KMS-11 (cell line): ENCODE data around the gene HIVEP1.

Experiments used
- H2AFZ ChIP-seq: fragments of 200-600 bp; sonication (generic); 2 replicates; pipeline ENCODE4 v1.6.1; 2016; ENCODE audit warnings: antibody characterized with exemption, mixed run types, low read depth
- H3K27ac ChIP-seq: fragments of 200-600 bp; sonication (generic); 2 replicates; pipeline ENCODE4 v1.6.1; 2016; ENCODE audit warnings: mild to moderate bottlenecking, mixed run types
- H3K27me3 ChIP-seq: fragments of 200-600 bp; sonication (generic); 2 replicates; pipeline ENCODE4 v1.6.1; 2017; ENCODE audit warnings: mild to moderate bottlenecking, low read depth, mixed run types, moderate library complexity; ENCODE audit not compliant: insufficient read depth
- H3K36me3 ChIP-seq: fragments of 200-600 bp; sonication (generic); 2 replicates; pipeline ENCODE4 v1.6.1; 2017; ENCODE audit warnings: mild to moderate bottlenecking, mixed run types; ENCODE audit not compliant: insufficient read depth
- H3K4me1 ChIP-seq: fragments of 200-600 bp; sonication (generic); 2 replicates; pipeline ENCODE4 v1.6.1; 2016; ENCODE audit warnings: mild to moderate bottlenecking, low read depth, mixed run types; ENCODE audit not compliant: poor library complexity, severe bottlenecking
- H3K4me2 ChIP-seq: fragments of 200-600 bp; sonication (generic); 2 replicates; pipeline ENCODE4 v1.7.0; 2016; ENCODE audit warnings: mild to moderate bottlenecking, mixed run types
- H3K4me3 ChIP-seq: fragments of 200-600 bp; sonication (generic); IDR thresholded peaks from 2 replicates; pipeline ENCODE4 v1.6.1; 2017; ENCODE audit warnings: low read depth, low read length, mixed read lengths; ENCODE audit not compliant: insufficient read depth
- H3K79me2 ChIP-seq: fragments of 200-600 bp; sonication (generic); 2 replicates; pipeline ENCODE4 v1.6.1; 2016; ENCODE audit warnings: low read depth, mixed run types; ENCODE audit not compliant: insufficient read depth
- H3K9ac ChIP-seq: fragments of 200-600 bp; sonication (generic); 2 replicates; pipeline ENCODE4 v1.6.1; 2016; ENCODE audit warnings: mild to moderate bottlenecking, mixed run types
- H4K20me1 ChIP-seq: fragments of 200-600 bp; sonication (generic); 2 replicates; pipeline ENCODE4 v1.6.1; 2016; ENCODE audit warnings: mild to moderate bottlenecking, mixed run types; ENCODE audit not compliant: insufficient read depth
- TF ChIP-seq, protein P1 (sequence below): fragments of 200-600 bp; sonication (generic); conservative IDR thresholded peaks from 2 replicates; pipeline ENCODE4 v1.6.1; 2017; ENCODE audit warnings: low read depth, mild to moderate bottlenecking, antibody characterized with exemption, low read length, moderate library complexity, mixed read lengths

Gene HIVEP1

DNA sequence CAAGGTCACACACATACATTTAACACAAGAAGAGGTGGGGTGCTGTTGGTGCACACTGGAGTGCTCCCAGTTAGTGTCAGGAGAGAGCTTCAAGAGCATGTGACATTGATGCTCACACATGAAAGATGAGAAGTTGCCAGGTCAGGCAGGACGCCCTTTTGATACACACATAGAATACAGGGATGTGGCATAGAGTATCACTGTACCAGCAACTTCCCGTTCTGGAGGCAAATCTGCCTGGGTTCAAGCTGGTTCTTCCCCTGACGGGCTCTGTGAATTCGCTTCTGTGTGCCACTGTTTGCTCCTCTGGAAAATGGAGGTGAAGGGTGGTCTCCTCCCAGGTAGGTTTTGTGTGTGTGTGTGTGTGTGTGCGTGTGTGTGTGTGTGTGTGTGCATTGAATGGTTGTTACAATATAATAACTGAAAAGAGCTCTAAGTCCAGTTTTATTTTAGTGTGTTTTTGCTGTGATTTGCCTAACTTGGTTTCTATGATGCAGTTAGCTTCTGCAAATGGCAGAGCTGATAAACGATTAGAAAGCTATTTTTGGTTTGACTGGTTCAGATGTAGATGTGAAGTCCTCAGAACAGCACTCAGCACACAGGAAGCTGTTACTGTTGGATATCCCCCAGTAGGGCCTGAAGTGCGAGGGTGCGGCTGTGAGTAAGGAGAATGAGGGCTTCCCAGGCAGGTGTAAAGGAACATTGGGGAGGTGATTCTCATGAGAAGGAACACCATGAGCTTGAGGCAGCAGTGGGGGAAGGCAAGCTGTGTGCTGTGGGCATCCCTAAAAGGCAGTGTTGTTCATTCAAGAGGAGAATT, 53.4 kb downstream of the HIVEP1 start:
- peaks cover 72% of the 10 kb centered on the region for H3K79me2 ChIP-seq
- TF ChIP-seq, protein P1, sequence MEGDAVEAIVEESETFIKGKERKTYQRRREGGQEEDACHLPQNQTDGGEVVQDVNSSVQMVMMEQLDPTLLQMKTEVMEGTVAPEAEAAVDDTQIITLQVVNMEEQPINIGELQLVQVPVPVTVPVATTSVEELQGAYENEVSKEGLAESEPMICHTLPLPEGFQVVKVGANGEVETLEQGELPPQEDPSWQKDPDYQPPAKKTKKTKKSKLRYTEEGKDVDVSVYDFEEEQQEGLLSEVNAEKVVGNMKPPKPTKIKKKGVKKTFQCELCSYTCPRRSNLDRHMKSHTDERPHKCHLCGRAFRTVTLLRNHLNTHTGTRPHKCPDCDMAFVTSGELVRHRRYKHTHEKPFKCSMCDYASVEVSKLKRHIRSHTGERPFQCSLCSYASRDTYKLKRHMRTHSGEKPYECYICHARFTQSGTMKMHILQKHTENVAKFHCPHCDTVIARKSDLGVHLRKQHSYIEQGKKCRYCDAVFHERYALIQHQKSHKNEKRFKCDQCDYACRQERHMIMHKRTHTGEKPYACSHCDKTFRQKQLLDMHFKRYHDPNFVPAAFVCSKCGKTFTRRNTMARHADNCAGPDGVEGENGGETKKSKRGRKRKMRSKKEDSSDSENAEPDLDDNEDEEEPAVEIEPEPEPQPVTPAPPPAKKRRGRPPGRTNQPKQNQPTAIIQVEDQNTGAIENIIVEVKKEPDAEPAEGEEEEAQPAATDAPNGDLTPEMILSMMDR, result no peak
- H3K4me1 ChIP-seq, result peaks cover 64% of the 10 kb centered on the region
- no peak overlapping the region for H3K4me2 ChIP-seq
- no peaks in the 10 kb centered on the region for H3K27me3 ChIP-seq
- no peaks in the 10 kb centered on the region for H4K20me1 ChIP-seq
- no peak overlapping the region for H3K27ac ChIP-seq
- H3K36me3 ChIP-seq, result peaks cover 4% of the 10 kb centered on the region; the same call in 1 of the 2 replicates
- H3K4me3 ChIP-seq, result no peak overlapping the region
- H3K9ac ChIP-seq, result no peak overlapping the region
- H2AFZ ChIP-seq, result no peak overlapping the region

DNA sequence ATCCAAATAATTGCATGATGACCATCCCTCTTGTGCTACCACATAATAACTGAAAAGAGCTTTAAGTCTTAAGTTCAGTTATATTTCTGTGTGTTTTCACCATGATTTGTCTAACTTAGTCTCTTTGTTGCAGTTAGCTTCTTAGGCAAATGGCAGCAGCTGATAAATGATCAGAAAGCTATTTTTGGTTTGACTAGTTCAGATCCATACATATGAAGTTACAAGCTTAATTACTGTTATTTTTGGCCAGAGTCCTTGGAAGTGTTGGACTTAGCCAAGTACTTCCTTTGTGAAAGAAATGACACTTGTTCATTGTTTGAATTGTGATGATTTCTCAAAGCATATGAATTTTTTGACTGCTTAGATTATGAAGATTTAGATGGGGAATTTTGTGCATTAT, 54.2 kb downstream of the HIVEP1 start:
- Histone ChIP-seq H3K79me2 (peaks cover 76% of the 10 kb centered on the region), H3K4me3 (no peak overlapping the region), H3K9ac (no peak overlapping the region), H3K4me1 (peaks cover 60% of the 10 kb centered on the region), H3K27ac (no peak overlapping the region), H3K36me3 (peaks cover 4% of the 10 kb centered on the region; the same call in 1 of the 2 replicates), H2AFZ (no peak overlapping the region), H3K4me2 (no peak overlapping the region), H3K27me3 (no peaks in the 10 kb centered on the region), H4K20me1 (no peaks in the 10 kb centered on the region; the same call in 1 of the 2 replicates)
- TF ChIP-seq, protein P1, result no peak

DNA sequence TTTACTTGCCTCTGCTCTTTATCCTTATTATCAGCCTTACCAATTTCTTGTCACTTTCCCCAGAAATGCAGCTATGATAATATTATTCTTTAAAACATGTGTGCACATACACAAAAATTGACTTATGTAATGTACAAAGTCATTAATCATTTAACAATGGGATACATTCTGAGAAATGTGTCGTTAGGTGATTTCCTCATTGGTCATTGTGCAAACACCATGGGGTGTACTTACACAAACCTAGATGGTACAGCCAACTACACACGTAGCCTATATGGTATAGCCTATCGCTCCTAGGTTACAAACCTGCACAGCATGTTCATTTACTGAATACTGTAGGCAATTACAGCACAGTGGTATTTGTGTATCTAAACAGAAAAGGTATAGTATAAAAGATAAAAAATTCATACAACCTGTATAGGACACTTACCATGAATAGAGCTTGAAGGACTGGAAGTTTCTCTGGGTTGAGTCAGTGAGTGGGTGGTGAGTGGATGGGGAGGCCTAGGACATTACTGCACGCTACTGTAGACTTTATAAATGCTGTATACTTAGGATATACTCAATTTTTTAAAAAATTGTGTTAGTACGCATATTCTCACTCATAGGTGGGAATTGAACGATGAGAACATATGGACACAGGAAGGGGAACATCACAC, 56.9 kb downstream of the HIVEP1 start:
- Histone ChIP-seq H2AFZ (no peak overlapping the region), H3K27me3 (no peaks in the 10 kb centered on the region), H3K36me3 (peaks cover 4% of the 10 kb centered on the region; the same call in 1 of the 2 replicates), H3K27ac (no peak overlapping the region), H3K9ac (no peak overlapping the region), H3K79me2 (peaks cover 72% of the 10 kb centered on the region), H3K4me3 (no peak overlapping the region), H4K20me1 (no peaks in the 10 kb centered on the region; the same call in 1 of the 2 replicates), H3K4me1 (peaks cover 42% of the 10 kb centered on the region), H3K4me2 (no peak overlapping the region)
- TF ChIP-seq, protein P1, result no peak

DNA sequence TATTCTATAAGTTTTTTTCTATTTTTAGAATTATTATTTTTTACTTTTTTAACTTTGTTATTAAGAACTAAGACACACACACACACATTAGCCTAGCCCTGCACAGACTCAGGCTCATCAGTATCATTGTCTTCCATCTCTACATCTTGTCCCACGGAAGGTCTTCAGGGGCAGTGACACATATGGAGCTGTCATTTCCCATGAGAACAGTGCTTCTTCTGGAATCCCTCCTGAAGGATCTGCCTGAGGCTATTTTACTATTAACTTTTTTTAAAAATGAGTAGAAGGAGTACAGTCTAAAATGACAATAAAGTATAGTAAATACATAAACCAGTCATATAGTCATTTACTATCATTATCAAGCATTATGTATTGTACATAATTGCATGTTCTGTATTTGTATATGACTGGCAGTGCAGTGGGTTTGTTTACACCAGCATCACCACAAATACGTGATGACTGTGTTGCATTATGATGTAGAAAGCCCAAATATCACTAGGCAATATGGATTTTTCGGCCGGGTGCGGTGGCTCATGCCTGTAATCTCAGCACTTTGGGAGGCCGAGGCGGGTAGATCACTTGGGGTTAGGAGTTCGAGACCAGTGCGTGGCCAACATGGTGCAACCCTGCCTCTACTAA, 57.9 kb downstream of the HIVEP1 start:
- Histone ChIP-seq H3K4me1 (peaks cover 33% of the 10 kb centered on the region), H2AFZ (no peak overlapping the region), H3K79me2 (peaks cover 63% of the 10 kb centered on the region; the same call in 1 of the 2 replicates), H3K4me3 (no peak overlapping the region), H3K9ac (no peak overlapping the region), H3K4me2 (no peak overlapping the region), H4K20me1 (no peaks in the 10 kb centered on the region; the same call in 1 of the 2 replicates), H3K27me3 (no peaks in the 10 kb centered on the region), H3K36me3 (peaks cover 4% of the 10 kb centered on the region; the same call in 1 of the 2 replicates), H3K27ac (no peak overlapping the region)
- TF ChIP-seq, protein P1, result no peak
